ENCODE data around the gene CDC42BPB.
"Not testable (repeated sequence)": the region's sequence is repeated elsewhere in the genome, so short reads cannot be mapped to it uniquely, and the experiment has no call there.

Gene CDC42BPB

GRCh38 chr14:102909462-102909861 lies 147.9 kb downstream of the CDC42BPB start:
- no peak for DNase-seq

GRCh38 chr14:102908766-102909455 lies 148.4 kb downstream of the CDC42BPB start:
- no peak for DNase-seq

GRCh38 chr14:102907980-102908730 lies 149.2 kb downstream of the CDC42BPB start:
- DNase-seq, result no peak

- DNase-seq, result no peak
Measured at GRCh38 chr14:102907303-102907844, 150.0 kb downstream of the CDC42BPB start.

GRCh38 chr14:102906616-102907302 lies 150.6 kb downstream of the CDC42BPB start:
- DNase-seq, result no peak

GRCh38 chr14:102905116-102906108 lies 151.9 kb downstream of the CDC42BPB start:
- DNase-seq, result no peak

GRCh38 chr14:102903889-102904512 lies 153.3 kb downstream of the CDC42BPB start:
- no peak for DNase-seq

- DNase-seq, result no peak
Measured at GRCh38 chr14:102903248-102903888, 154.0 kb downstream of the CDC42BPB start.

GRCh38 chr14:102902523-102903247 lies 154.7 kb downstream of the CDC42BPB start:
- no peak for DNase-seq

GRCh38 chr14:102902086-102902485 lies 155.3 kb downstream of the CDC42BPB start:
- no peak for DNase-seq

- DNase-seq, result no peak
Measured at GRCh38 chr14:102901633-102902032, 155.7 kb downstream of the CDC42BPB start.

- DNase-seq, result no peak
Measured at GRCh38 chr14:102900631-102901571, 156.4 kb downstream of the CDC42BPB start.

GRCh38 chr14:102899516-102899900 lies 157.8 kb downstream of the CDC42BPB start:
- DNase-seq, result no peak

- DNase-seq, result no peak
Measured at GRCh38 chr14:102898776-102899515, 158.4 kb downstream of the CDC42BPB start.

- no peak for DNase-seq
Measured at GRCh38 chr14:102898298-102898697, 159.1 kb downstream of the CDC42BPB start.

- no peak for DNase-seq
Measured at GRCh38 chr14:102897299-102898027, 159.9 kb downstream of the CDC42BPB start.

- DNase-seq, result not testable (repeated sequence)
Measured at GRCh38 chr14:102896735-102897134, 160.6 kb downstream of the CDC42BPB start.

GRCh38 chr14:102893452-102893851 lies 163.9 kb downstream of the CDC42BPB start:
- DNase-seq, result peak; percentile 13
